Mucosa of descending colon (tissue), 3 donors: ENCODE data around the gene FADS1. TPM values are rescaled to one million over a fixed set of nuclear protein-coding genes. Genes with fewer than 3 reads are reported as not detected.

ENCODE experiments used
- ATAC-seq: fragments of 200-7000 bp; cut with Tn5 transposase; one replicate; pipeline ENCODE4 v1.9.1; 2020; ENCODE audit warnings: mild to moderate bottlenecking, moderate library complexity
- DNase-seq, 3 donors: peaks; one replicate each; pipeline ENCODE4 v3.0.0-alpha.2; 2020
- H3K36me3 ChIP-seq: fragments of 200-600 bp; one replicate; pipeline ENCODE4 v1.8.0; 2021; ENCODE audit warnings: low read depth, mild to moderate bottlenecking
- H3K4me1 ChIP-seq: fragments of 200-600 bp; one replicate; pipeline ENCODE4 v1.8.0; 2021; ENCODE audit warnings: low read depth, mild to moderate bottlenecking
- H3K4me3 ChIP-seq: fragments of 200-600 bp; one replicate; pipeline ENCODE4 v1.8.0; 2021; ENCODE audit warnings: mild to moderate bottlenecking
- H3K9me3 ChIP-seq: fragments of 200-600 bp; one replicate; pipeline ENCODE4 v1.8.0; 2021; ENCODE audit warnings: mild to moderate bottlenecking
- intact Hi-C, 2 donors: fragments of 100-400 bp; cut with DNase I in 1 of 2; cut with micrococcal nuclease in 1 of 2; formaldehyde crosslinking; loops; one replicate each; pipeline versions ENCODE4 v1.11.0 to v1.11.1; 2022; cut with DNase I, micrococcal nuclease
- total RNA-seq, 3 donors: library from RNA; stranded (reverse); fragmentation: NEBNext Ultra II Directional in 2 of 3; extraction: Animal tissue kit (Norgen Biotek cat#: 25700) in 2 of 3; gene quantifications; one replicate each; pipeline versions ENCODE4 v1.2.1 to v1.2.4, GENCODE V29; 2021 to 2023
- TF ChIP-seq, protein P1 (sequence below): fragments of 200-600 bp; IDR thresholded peaks from one replicate; pipeline ENCODE4 v1.8.0; 2022; ENCODE audit warnings: antibody characterized with exemption, mild to moderate bottlenecking
- donor health status: DM: no; HTN: no; CAD: no; lungs with moderate emphysema.
- donor health status: DM: no; HTN: no; CAD: no.
- donor health status: DM: no; HTN: yes; CAD: no.

FADS1 gene
- total RNA-seq, 3 donors from 2014 or later = 2.8 to 17.3 (median 7.3) TPM

DNA sequence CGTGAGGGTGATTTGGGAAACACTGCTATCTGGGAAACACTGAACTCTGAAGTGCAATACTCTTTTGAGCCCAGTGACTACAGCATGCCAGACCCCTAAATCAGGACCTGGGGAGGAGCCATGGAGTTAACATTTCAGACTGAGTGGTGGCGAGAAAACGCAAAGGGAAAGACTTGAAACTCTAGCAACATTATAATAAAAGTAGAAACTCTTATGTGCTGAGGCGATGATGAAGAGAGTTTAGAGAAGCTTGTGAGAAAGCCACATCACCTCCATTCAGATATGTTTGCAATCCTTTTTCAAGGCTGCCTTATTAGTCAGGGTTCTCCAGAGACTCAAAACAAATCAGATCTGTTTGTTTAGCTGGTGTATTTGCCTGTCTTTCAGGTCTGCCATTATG is 22.2 kb downstream of the FADS1 start:
- intact Hi-C loops = no loop called here
- H3K4me3 ChIP-seq = no peak overlapping the region
- no peaks in the 10 kb centered on the region for H3K9me3 ChIP-seq
- H3K4me1 ChIP-seq = peaks cover 20% of the 10 kb centered on the region
- DNase-seq (no peak), ATAC-seq (no peak)
- TF ChIP-seq, protein P1, sequence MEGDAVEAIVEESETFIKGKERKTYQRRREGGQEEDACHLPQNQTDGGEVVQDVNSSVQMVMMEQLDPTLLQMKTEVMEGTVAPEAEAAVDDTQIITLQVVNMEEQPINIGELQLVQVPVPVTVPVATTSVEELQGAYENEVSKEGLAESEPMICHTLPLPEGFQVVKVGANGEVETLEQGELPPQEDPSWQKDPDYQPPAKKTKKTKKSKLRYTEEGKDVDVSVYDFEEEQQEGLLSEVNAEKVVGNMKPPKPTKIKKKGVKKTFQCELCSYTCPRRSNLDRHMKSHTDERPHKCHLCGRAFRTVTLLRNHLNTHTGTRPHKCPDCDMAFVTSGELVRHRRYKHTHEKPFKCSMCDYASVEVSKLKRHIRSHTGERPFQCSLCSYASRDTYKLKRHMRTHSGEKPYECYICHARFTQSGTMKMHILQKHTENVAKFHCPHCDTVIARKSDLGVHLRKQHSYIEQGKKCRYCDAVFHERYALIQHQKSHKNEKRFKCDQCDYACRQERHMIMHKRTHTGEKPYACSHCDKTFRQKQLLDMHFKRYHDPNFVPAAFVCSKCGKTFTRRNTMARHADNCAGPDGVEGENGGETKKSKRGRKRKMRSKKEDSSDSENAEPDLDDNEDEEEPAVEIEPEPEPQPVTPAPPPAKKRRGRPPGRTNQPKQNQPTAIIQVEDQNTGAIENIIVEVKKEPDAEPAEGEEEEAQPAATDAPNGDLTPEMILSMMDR = no peak
- H3K36me3 ChIP-seq = no peaks in the 10 kb centered on the region

DNA sequence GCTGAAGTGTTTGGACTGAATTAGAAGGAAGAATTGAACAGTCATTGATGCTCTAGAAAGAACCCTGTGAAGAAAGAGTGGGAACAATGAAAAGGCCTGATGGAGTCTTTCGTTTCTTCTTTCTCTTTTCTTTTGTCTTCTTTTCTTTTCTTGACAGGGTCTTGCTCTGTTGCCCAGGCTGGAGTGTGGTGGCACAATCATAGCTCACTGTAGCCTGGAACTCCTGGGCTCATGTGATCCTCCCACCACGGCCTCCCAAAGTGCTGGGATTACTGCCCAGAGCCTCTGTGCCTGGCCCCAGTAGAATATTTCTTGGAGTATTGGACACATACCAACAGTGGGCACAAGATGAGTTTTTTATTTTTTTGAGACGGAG is 23.0 kb downstream of the FADS1 start:
- TF ChIP-seq, protein P1 = no peak
- DNase-seq (no peak), ATAC-seq (no peak)
- no peak overlapping the region for H3K4me3 ChIP-seq
- H3K36me3 ChIP-seq = no peaks in the 10 kb centered on the region
- intact Hi-C loops = no loop called here
- no peaks in the 10 kb centered on the region for H3K9me3 ChIP-seq
- H3K4me1 ChIP-seq = peaks cover 20% of the 10 kb centered on the region

DNA sequence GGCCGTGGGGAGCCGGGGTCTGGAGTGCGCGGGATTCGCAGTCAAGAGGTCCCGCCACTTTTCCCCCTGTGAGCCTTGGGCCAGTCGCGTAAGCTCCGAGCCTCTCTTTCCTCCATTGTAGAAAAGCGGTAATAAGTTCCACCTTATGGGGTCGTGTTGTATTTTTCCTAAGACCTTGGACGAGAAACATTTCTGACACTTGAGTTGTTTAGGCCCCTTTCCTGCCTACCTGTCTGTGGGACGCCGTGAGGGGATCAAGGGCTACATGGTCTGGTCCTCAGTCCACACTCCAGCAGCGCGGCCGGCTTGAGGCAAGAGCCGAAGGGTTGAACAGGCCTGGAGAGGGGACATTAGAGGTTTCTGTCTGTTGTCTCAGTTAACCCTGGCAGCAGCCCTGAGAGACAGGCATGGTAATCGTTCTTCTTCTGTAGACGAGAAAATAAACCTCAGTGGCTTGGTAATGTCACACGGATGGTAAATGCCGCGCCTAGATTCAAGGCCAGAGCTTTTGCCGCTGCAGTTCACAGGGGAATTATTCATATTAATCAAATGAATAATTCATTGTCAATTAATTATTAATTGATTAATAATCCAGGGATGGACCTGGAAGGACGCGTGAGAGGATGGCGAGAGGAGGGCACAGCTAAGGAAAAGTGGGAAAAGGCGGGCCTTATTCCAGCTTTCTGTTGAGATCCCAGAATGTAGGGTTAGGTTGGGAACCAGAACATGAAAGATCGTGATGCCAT is 23.5 kb downstream of the FADS1 start:
- H3K36me3 ChIP-seq = no peaks in the 10 kb centered on the region
- peak overlapping the region; percentile 83 for H3K4me3 ChIP-seq
- TF ChIP-seq, protein P1 = no peak
- DNase-seq (no peak), ATAC-seq (peak; percentile 28)
- intact Hi-C loops = no loop called here
- H3K9me3 ChIP-seq = no peaks in the 10 kb centered on the region
- H3K4me1 ChIP-seq = peaks cover 20% of the 10 kb centered on the region

DNA sequence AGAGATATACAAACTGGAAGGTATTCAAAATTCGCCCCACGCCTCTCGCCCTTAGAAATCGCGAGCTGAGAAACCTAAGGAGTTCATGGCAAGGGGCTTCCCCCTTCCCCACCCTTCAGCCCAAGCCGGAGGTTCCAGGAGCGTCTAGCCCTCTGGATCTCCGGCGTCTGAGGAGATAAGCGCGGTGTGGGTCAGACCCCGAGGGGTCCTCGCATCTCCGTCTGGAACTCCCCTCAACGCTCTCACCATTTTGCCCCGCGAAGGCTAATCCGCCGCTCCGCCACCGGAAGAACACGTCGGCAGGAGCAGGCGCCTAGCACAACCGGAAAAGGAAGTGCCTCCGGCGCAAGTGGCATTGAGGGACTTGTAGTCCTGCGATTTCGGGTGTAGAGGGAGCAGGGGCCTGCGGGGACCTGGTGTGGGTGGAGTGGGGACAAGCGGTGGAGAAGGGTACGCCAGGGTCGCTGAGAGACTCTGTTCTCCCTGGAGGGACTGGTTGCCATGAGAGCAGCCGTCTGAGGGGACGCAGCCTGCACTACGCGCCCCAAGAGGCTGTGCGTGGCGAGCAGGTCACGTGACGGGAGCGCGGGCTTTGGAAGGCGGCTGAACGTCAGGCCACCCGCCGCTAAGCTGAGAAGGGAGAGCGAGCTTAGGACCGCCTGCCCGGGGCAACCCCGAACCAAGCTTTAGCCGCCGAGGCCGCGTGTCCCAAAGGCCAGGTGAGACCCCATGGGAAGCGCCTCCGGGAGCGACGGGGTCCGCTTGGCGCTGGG is 24.3 kb downstream of the FADS1 start, which contains the start of the genes FEN1 and TMEM258:
FEN1 (plus strand) TSS at position 602 of the 773 bp plus-strand sequence. CDS start 2,451 bp downstream, outside the sequence.
TMEM258 (minus strand) TSS at position 290 of the 773 bp plus-strand sequence; CDS start at position 249, 41 bp downstream.
- no peaks in the 10 kb centered on the region for H3K36me3 ChIP-seq
- peak within 1 kb of the TSS; percentile 83 for H3K4me3 ChIP-seq
- TF ChIP-seq, protein P1 = no peak
- intact Hi-C loops = no loop called here
- H3K4me1 ChIP-seq = peaks cover 20% of the 10 kb centered on the region
- peak; percentile 93 for ATAC-seq
- DNase-seq = peak; percentile 90 to 93 (median 91)
- H3K9me3 ChIP-seq = no peaks in the 10 kb centered on the region

DNA sequence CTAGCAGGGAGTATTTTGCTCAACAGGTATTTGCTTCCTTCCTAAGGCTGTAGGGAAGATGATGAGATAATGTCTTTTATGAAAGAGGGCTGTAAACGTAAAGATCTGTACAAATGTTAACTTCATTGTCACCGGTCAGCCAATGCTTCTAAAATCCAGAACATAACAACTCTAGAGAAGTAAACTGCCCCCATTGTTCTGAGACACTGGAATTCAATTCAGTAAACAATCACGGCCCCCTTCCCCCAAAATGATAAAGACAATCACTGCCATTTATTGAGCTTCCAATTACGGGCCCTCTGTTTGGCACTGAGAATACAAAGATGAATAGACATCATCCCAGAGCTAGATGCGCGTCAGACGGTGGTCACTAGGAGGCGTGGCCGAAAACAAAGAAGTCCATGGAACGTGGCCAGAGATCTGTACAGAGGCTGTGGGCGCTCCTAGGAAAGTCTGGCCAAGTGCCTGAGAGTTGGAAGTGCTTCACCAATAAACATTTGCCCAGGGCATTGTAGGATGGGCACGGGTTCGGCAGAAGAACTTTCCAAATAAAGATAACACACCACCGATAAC is 25.0 kb downstream of the FADS1 start:
- H3K36me3 ChIP-seq = no peaks in the 10 kb centered on the region
- DNase-seq = peak in 2 of 3 donors; percentile 64 to 78
- TF ChIP-seq, protein P1 = no peak
- intact Hi-C loops = no loop called here
- H3K9me3 ChIP-seq = no peaks in the 10 kb centered on the region
- ATAC-seq = peak; percentile 66
- peaks cover 20% of the 10 kb centered on the region for H3K4me1 ChIP-seq
- H3K4me3 ChIP-seq = peak overlapping the region; percentile 83
